Body of pancreas (tissue), 4 donors: ENCODE measurements around the gene MPZL1.

Source experiments
- POLR2A ChIP-seq, 3 donors: fragments of 450-650 bp; IDR thresholded peaks; one replicate each; pipeline ENCODE4 v1.6.1; 2016; ENCODE audit warnings: antibody characterized with exemption in 3 of 3, mild to moderate bottlenecking in 2 of 3
- TF ChIP-seq, protein P1 (sequence below), 7 experiments: fragments of 450-650 bp in 4 of 7; fragments of 200-600 bp in 3 of 7; sonication (generic) in 3 of 7; IDR thresholded peaks; one replicate each; pipeline ENCODE4 v1.5.1; 2016 to 2019; ENCODE audit warnings: antibody characterized with exemption in 7 of 7

DNA sequence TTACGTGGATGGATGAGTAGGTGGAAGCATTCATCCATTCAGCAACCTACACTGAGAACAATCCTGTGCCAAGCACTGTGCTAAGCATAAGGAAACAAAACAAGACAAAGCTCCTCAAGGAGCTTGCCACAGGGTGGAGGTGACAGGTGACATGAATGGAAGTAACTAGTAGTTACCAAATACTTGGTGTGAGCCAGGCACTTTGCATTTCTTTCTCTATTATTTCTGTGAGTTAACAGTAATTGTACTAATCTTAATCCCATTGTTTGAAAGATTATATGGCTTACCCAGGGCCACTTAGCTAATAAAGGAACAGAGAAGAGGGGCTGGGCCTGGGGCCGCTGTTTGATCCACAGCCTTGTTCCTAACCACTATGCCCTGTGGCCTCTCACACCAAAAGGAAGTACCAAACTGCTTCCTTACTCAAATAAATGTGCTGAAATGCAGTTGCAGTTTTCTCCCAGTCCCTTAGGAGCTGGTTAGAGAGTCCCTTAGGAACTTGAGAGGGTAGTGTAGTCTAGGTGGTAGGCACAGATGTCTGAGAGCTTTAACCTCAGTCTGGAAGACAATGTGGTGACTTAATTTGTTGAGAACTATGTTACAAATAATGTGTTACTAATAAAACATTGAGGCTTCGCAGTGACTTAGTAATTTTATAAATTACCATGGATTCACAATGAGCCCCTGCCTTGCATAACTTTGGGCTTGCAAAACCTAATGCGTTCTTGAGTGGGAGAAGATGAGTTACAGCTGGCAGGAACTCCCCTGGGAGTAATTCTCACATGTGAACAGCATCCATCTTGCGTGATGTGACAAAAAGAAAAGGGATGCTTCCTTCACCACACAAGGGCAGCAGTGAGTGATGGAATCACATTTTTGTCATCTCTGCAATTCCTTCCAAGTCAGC is 69.8 kb downstream of the MPZL1 start:
- TF ChIP-seq, protein P1, sequence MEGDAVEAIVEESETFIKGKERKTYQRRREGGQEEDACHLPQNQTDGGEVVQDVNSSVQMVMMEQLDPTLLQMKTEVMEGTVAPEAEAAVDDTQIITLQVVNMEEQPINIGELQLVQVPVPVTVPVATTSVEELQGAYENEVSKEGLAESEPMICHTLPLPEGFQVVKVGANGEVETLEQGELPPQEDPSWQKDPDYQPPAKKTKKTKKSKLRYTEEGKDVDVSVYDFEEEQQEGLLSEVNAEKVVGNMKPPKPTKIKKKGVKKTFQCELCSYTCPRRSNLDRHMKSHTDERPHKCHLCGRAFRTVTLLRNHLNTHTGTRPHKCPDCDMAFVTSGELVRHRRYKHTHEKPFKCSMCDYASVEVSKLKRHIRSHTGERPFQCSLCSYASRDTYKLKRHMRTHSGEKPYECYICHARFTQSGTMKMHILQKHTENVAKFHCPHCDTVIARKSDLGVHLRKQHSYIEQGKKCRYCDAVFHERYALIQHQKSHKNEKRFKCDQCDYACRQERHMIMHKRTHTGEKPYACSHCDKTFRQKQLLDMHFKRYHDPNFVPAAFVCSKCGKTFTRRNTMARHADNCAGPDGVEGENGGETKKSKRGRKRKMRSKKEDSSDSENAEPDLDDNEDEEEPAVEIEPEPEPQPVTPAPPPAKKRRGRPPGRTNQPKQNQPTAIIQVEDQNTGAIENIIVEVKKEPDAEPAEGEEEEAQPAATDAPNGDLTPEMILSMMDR (IDR thresholded peaks at IDR 0.05): no peak
- no peak for TF ChIP-seq POLR2A (IDR thresholded peaks at IDR 0.05)
